Kidney epithelial cell (primary cell): ENCODE data around the gene FLNA. TPM values are rescaled to one million over a fixed set of nuclear protein-coding genes. Genes with fewer than 3 reads are reported as not detected.

ENCODE experiments used
- DNase-seq: peaks from one replicate; pipeline ENCODE4 v3.0.0-alpha.2; 2010; ENCODE audit warnings: low read depth
- H3K27me3 ChIP-seq: 2 replicates; pipeline ENCODE4 v1.6.0; 2011; ENCODE audit warnings: low read length; ENCODE audit not compliant: control insufficient read depth, insufficient read depth
- H3K36me3 ChIP-seq: 2 replicates; pipeline ENCODE4 v1.5.1; 2011; ENCODE audit warnings: low read length; ENCODE audit not compliant: control insufficient read depth, insufficient read depth
- H3K4me3 ChIP-seq: 2 replicates; pipeline ENCODE4 v1.5.1; 2011; ENCODE audit warnings: low read depth, mild to moderate bottlenecking, control low read depth, low read length
- CTCF ChIP-seq: IDR thresholded peaks from 2 replicates; pipeline ENCODE4 v1.5.1; 2011; ENCODE audit warnings: mild to moderate bottlenecking, moderate library complexity, low read length, control low read depth, inconsistent platforms; ENCODE audit not compliant: insufficient read depth, poor library complexity, severe bottlenecking
- total RNA-seq: library from RNA; depleted of rRNA; stranded (reverse); fragments of >200 nt; gene quantifications from 2 replicates; pipeline ENCODE4 v1.2.3, GENCODE V29; 2015

The FLNA gene
- total RNA-seq, 1 donor from 2014 or later, result 2,357 TPM

GRCh38 chrX:154382483-154383069 lies 8.1 kb upstream of the FLNA start:
- H3K36me3 ChIP-seq, result no peaks in the 10 kb centered on the region
- no peaks in the 10 kb centered on the region for H3K27me3 ChIP-seq
- TF ChIP-seq CTCF, result no peak
- DNase-seq, result no peak
- no peak overlapping the region for H3K4me3 ChIP-seq

GRCh38 chrX:154381271-154381670 lies 6.8 kb upstream of the FLNA start:
- TF ChIP-seq CTCF, result no peak
- no peak for DNase-seq
- Histone ChIP-seq H3K27me3 (no peaks in the 10 kb centered on the region), H3K36me3 (no peaks in the 10 kb centered on the region), H3K4me3 (no peak overlapping the region)

GRCh38 chrX:154380787-154381186 lies 6.4 kb upstream of the FLNA start:
- no peaks in the 10 kb centered on the region for H3K27me3 ChIP-seq
- no peaks in the 10 kb centered on the region for H3K36me3 ChIP-seq
- H3K4me3 ChIP-seq, result no peak overlapping the region
- no peak for DNase-seq
- no peak for TF ChIP-seq CTCF

GRCh38 chrX:154380153-154380552 lies 5.7 kb upstream of the FLNA start:
- no peaks in the 10 kb centered on the region for H3K36me3 ChIP-seq
- no peaks in the 10 kb centered on the region for H3K27me3 ChIP-seq
- DNase-seq, result no peak
- H3K4me3 ChIP-seq, result peak overlapping the region; percentile 78
- TF ChIP-seq CTCF, result no peak

- Histone ChIP-seq H3K27me3 (no peaks in the 10 kb centered on the region), H3K4me3 (peak overlapping the region; percentile 78), H3K36me3 (no peaks in the 10 kb centered on the region)
- no peak for TF ChIP-seq CTCF
- DNase-seq, result no peak
Observed at GRCh38 chrX:154379569-154379951, 5.1 kb upstream of the FLNA start.
